IMR-90 (cell line): ENCODE measurements around the gene STAM.

ENCODE experiments used
- BHLHE40 ChIP-seq: fragments of 150-350 bp; IDR thresholded peaks from 2 replicates; pipeline ENCODE4 v1.6.1; 2016; ENCODE audit warnings: mild to moderate bottlenecking, low read depth, low read length
- CEBPB ChIP-seq: IDR thresholded peaks from 2 replicates; pipeline ENCODE4 v1.6.1; 2012; ENCODE audit warnings: low read depth, low read length, improper control_type of control experiment
- CTCF ChIP-seq: conservative IDR thresholded peaks from 2 replicates; pipeline ENCODE4 v1.5.1; 2012; ENCODE audit warnings: mild to moderate bottlenecking, low read depth, low read length, improper control_type of control experiment
- MAFK ChIP-seq: IDR thresholded peaks from 2 replicates; pipeline ENCODE4 v1.6.1; 2012; ENCODE audit warnings: low read depth, low read length, improper control_type of control experiment
- MAZ ChIP-seq: IDR thresholded peaks from 2 replicates; pipeline ENCODE4 v1.6.1; 2012; ENCODE audit warnings: low read depth, mild to moderate bottlenecking, low read length, improper control_type of control experiment, moderate library complexity, borderline replicate concordance
- NFE2L2 ChIP-seq: fragments of 150-350 bp; IDR thresholded peaks from 2 replicates; pipeline ENCODE4 v1.6.1; 2016; ENCODE audit warnings: low read depth, mild to moderate bottlenecking, low read length
- POLR2A ChIP-seq: IDR thresholded peaks from 2 replicates; pipeline ENCODE4 v1.6.1; 2012; ENCODE audit warnings: mild to moderate bottlenecking, low read depth, low read length
- RAD21 ChIP-seq: IDR thresholded peaks from 2 replicates; pipeline ENCODE4 v1.6.1; 2012; ENCODE audit warnings: low read length, improper control_type of control experiment
- RCOR1 ChIP-seq: IDR thresholded peaks from 2 replicates; pipeline ENCODE4 v1.6.1; 2012; ENCODE audit warnings: mild to moderate bottlenecking, low read length, improper control_type of control experiment; ENCODE audit not compliant: insufficient replicate concordance
- RFX5 ChIP-seq: IDR thresholded peaks from 2 replicates; pipeline ENCODE4 v1.8.0; 2012; ENCODE audit warnings: low read depth, mild to moderate bottlenecking, low read length, moderate library complexity
- USF2 ChIP-seq: fragments of 150-350 bp; IDR thresholded peaks from 2 replicates; pipeline ENCODE4 v1.6.1; 2017; ENCODE audit warnings: mild to moderate bottlenecking, antibody characterized with exemption, low read length, low read depth

GRCh38 chr10:17660921-17661320 is 17.0 kb downstream of the STAM start:
- no peak for TF ChIP-seq CTCF
- no peak for TF ChIP-seq MAZ
- no peak for TF ChIP-seq USF2
- no peak for TF ChIP-seq POLR2A
- TF ChIP-seq RAD21: no peak
- TF ChIP-seq RFX5: no peak
- no peak for TF ChIP-seq MAFK
- no peak for TF ChIP-seq BHLHE40
- no peak for TF ChIP-seq CEBPB
- no peak for TF ChIP-seq RCOR1
- no peak for TF ChIP-seq NFE2L2
